Bronchus fibroblast of lung (primary cell): ENCODE data around the gene NAB2. TPM values are rescaled to one million over a fixed set of nuclear protein-coding genes. Genes with fewer than 3 reads are reported as not detected.

Source experiments
- total RNA-seq: library from RNA; depleted of rRNA; stranded (reverse); fragments of >200 nt; gene quantifications from 2 replicates; pipeline ENCODE4 v1.2.3, GENCODE V29; 2015

NAB2 gene
- total RNA-seq, result 45.7 and 49.2 TPM in 2 replicates

GRCh38 chr12:57088354-57089270, at the start of gene NAB2:
TSS of gene NAB2 (plus strand) at chr12:57089114. CDS start at chr12:57089272, 158 bp downstream.

DNA sequence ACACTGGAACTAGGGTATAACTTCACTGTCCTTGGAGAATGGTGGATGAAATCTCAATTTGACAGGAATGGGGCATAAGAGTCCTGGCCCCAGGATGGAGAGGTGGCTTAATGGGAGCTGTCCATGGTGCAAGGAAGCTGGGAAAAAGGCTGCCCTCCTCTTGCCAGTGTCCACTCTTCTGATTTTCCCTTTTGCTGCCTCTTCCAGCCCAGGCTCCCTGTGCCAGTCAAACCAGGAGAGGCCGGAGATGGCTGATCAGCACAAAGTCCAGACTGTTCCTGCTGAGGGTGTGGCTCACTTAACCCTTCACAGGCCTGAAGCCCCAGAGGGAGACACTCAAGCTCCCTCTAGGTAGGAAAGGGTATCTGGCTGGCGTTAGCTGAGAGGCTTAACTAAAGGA, 39.0 kb upstream of the NAB2 start, which contains the start of gene MYO1A:
TSS of gene MYO1A (minus strand) at position 240 of the 400 bp plus-strand sequence. CDS start 1,806 bp downstream, outside the sequence.

GRCh38 chr12:57078519-57079404, 10.2 kb upstream of the NAB2 start, which contains the start of gene NEMP1:
TSS of gene NEMP1 (minus strand) at chr12:57078791. CDS start at chr12:57078745, 46 bp downstream.

DNA sequence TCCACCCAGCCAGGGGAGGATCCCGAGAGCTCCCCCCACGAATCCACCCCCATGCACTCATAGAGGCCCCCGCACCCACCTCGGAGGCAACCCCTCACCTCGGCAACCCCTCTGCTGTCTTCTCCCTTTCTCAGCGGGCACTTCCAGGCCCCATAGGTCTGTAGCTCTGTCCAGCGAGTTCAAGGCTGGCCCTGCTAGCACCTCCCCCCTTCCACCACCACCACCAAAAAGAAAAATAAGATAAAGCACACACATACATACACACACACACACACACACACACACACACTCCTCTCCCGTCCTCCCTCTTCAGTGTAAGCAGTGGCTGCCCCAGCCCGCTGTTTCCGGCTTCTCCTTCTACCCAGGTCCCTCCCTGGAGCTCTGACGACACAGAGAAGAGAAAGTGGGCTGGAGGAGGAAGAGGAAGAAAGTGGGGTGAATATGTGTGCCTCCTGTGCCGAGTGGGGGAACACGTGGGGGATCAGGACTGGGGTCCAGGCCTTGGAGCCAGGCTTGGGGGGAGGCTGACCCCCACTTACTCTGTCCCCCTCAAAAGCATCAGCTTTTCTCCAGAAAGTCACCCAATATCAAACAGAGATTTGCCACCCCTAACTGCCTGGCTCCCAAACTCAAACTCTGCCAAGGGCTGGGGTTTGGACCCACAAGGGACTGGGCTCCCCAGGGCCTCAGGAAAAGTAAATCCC, 22.3 kb downstream of the NAB2 start, which contains the start of gene STAT6:
TSS of gene STAT6 (minus strand) at position 332 of the 704 bp plus-strand sequence. CDS start 3,084 bp downstream, outside the sequence.

GRCh38 chr12:57127726-57128518, 39.0 kb downstream of the NAB2 start, which contains the start of gene LRP1:
TSS of gene LRP1 (plus strand) at chr12:57128483. CDS start at chr12:57128965, 482 bp downstream.

Other genes with a start within 250 kb of the NAB2 start
- not detected in 2 replicates for gene SDR9C7, start 154.7 kb upstream of the NAB2 start, total RNA-seq
- under 0.01 TPM in 1 of 2 replicates, not detected in the other for gene RDH16, start 131.5 kb upstream of the NAB2 start, total RNA-seq
- 2.8 and 3.4 TPM in 2 replicates for gene ZBTB39, start 82.6 kb upstream of the NAB2 start, total RNA-seq
- 0.34 TPM in 1 of 2 replicates, not detected in the other for gene TAC3, start 72.6 kb upstream of the NAB2 start, total RNA-seq
- not detected in 2 replicates for gene MYO1A, start 39.0 kb upstream of the NAB2 start, total RNA-seq
- gene NEMP1, start 10.3 kb upstream of the NAB2 start, total RNA-seq, result 9.5 and 11.4 TPM in 2 replicates
- gene STAT6, start 22.2 kb downstream of the NAB2 start, total RNA-seq, result 64.7 and 73.6 TPM in 2 replicates
- 29.8 and 32.9 TPM in 2 replicates for gene LRP1, start 39.4 kb downstream of the NAB2 start, total RNA-seq
- not detected in 2 replicates for gene LRP1-AS, start 58.5 kb downstream of the NAB2 start, total RNA-seq
- 0.50 and 1.5 TPM in 2 replicates for gene NXPH4, start 127.7 kb downstream of the NAB2 start, total RNA-seq
- gene SHMT2, start 140.6 kb downstream of the NAB2 start, total RNA-seq, result 293 and 322 TPM in 2 replicates
- 0.50 and 0.59 TPM in 2 replicates for gene STAC3, start 162.1 kb downstream of the NAB2 start, total RNA-seq